Glutamatergic neuron (in vitro differentiated cells): ENCODE data around the gene RAP1GAP2. TPM values are rescaled to one million over a fixed set of nuclear protein-coding genes. Genes with fewer than 3 reads are reported as not detected.
A peak's percentile ranks its signal among the peaks of the same experiment; 100 is the strongest.

Source experiments
- DNase-seq: peaks from one replicate; pipeline ENCODE4 v3.0.0; 2022
- H3K27ac Mint-ChIP-seq: one replicate; pipeline ENCODE4 v1.8.0; 2020; ENCODE audit warnings: mild to moderate bottlenecking, mixed read lengths, inconsistent platforms; ENCODE audit not compliant: unreplicated experiment
- H3K27me3 Mint-ChIP-seq: one replicate; pipeline ENCODE4 v1.8.0; 2020; ENCODE audit warnings: mild to moderate bottlenecking, moderate library complexity, mixed read lengths, inconsistent platforms; ENCODE audit not compliant: unreplicated experiment
- H3K36me3 Mint-ChIP-seq: one replicate; pipeline ENCODE4 v1.8.0; 2020; ENCODE audit warnings: mild to moderate bottlenecking, mixed read lengths, inconsistent platforms; ENCODE audit not compliant: unreplicated experiment
- H3K4me1 Mint-ChIP-seq: one replicate; pipeline ENCODE4 v1.8.0; 2020; ENCODE audit warnings: mild to moderate bottlenecking, low read depth, mixed read lengths, inconsistent platforms; ENCODE audit not compliant: unreplicated experiment
- H3K4me3 Mint-ChIP-seq: one replicate; pipeline ENCODE4 v1.8.0; 2020; ENCODE audit warnings: mild to moderate bottlenecking, mixed read lengths, inconsistent platforms; ENCODE audit not compliant: unreplicated experiment
- H3K9me3 Mint-ChIP-seq: one replicate; pipeline ENCODE4 v1.8.0; 2020; ENCODE audit warnings: mild to moderate bottlenecking, moderate library complexity, mixed read lengths, inconsistent platforms; ENCODE audit not compliant: unreplicated experiment
- total RNA-seq: library from RNA; stranded (reverse); fragmentation: NEBNext Ultra II Directional; extraction: Animal tissue kit (Norgen Biotek cat#: 25700); gene quantifications from one replicate; pipeline ENCODE4 v1.2.1, GENCODE V29; 2021; ENCODE audit not compliant: unreplicated experiment
- TF ChIP-seq, protein P1 (sequence below): fragments of 200-600 bp; sonication (generic); IDR thresholded peaks from one replicate; pipeline ENCODE4 v1.5.0; 2021; ENCODE audit not compliant: partially characterized antibody, unreplicated experiment

The RAP1GAP2 gene
- total RNA-seq, 1 donor from 2014 or later = 86.0 TPM

- peaks cover 9% of the 10 kb centered on the region for H3K27me3 Mint-ChIP-seq
- H3K4me3 Mint-ChIP-seq = no peak overlapping the region
- peaks cover 29% of the 10 kb centered on the region for H3K4me1 Mint-ChIP-seq
- no peaks in the 10 kb centered on the region for H3K36me3 Mint-ChIP-seq
- no peak overlapping the region for H3K27ac Mint-ChIP-seq
- TF ChIP-seq, protein P1, sequence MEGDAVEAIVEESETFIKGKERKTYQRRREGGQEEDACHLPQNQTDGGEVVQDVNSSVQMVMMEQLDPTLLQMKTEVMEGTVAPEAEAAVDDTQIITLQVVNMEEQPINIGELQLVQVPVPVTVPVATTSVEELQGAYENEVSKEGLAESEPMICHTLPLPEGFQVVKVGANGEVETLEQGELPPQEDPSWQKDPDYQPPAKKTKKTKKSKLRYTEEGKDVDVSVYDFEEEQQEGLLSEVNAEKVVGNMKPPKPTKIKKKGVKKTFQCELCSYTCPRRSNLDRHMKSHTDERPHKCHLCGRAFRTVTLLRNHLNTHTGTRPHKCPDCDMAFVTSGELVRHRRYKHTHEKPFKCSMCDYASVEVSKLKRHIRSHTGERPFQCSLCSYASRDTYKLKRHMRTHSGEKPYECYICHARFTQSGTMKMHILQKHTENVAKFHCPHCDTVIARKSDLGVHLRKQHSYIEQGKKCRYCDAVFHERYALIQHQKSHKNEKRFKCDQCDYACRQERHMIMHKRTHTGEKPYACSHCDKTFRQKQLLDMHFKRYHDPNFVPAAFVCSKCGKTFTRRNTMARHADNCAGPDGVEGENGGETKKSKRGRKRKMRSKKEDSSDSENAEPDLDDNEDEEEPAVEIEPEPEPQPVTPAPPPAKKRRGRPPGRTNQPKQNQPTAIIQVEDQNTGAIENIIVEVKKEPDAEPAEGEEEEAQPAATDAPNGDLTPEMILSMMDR = no peak
- H3K9me3 Mint-ChIP-seq = peaks cover 14% of the 10 kb centered on the region
- DNase-seq = no peak
Measured at GRCh38 chr17:3032258-3033247, 236.3 kb downstream of the RAP1GAP2 start.

GRCh38 chr17:3033248-3033640 is 237.0 kb downstream of the RAP1GAP2 start:
- Mint-ChIP-seq H3K27ac (no peak overlapping the region), H3K9me3 (peaks cover 11% of the 10 kb centered on the region)

GRCh38 chr17:3033741-3034577 is 237.7 kb downstream of the RAP1GAP2 start:
- Mint-ChIP-seq H3K9me3 (peaks cover 10% of the 10 kb centered on the region), H3K4me3 (no peak overlapping the region), H3K27me3 (peaks cover 6% of the 10 kb centered on the region), H3K4me1 (peaks cover 22% of the 10 kb centered on the region), H3K36me3 (no peaks in the 10 kb centered on the region), H3K27ac (peak overlapping the region; percentile 38)
- TF ChIP-seq, protein P1 = no peak
- DNase-seq = no peak

More at GRCh38 chr17:3033248-3033640, 237.0 kb downstream of the RAP1GAP2 start:
- TF ChIP-seq, protein P1 = no peak
- no peak for DNase-seq
- Mint-ChIP-seq H3K4me3 (no peak overlapping the region), H3K36me3 (no peaks in the 10 kb centered on the region), H3K27me3 (peaks cover 6% of the 10 kb centered on the region), H3K4me1 (peaks cover 24% of the 10 kb centered on the region)

GRCh38 chr17:3034578-3034920 is 238.3 kb downstream of the RAP1GAP2 start:
- Mint-ChIP-seq H3K4me1 (peaks cover 22% of the 10 kb centered on the region), H3K27ac (peak overlapping the region; percentile 22), H3K27me3 (peaks cover 6% of the 10 kb centered on the region), H3K4me3 (no peak overlapping the region), H3K9me3 (peaks cover 10% of the 10 kb centered on the region), H3K36me3 (no peaks in the 10 kb centered on the region)
- DNase-seq = no peak
- TF ChIP-seq, protein P1 = no peak
